ENCODE data around the gene GUCD1. TPM values are rescaled to one million over a fixed set of nuclear protein-coding genes. Genes with fewer than 3 reads are reported as not detected.

The GUCD1 gene
- total and polyA plus RNA-seq, 2 of the 13 experiments (the other 11 are each of a cell fraction or from before 2014, with no cell fraction given): 128 to 245 TPM

- TF ChIP-seq FOXK2 (IDR thresholded peaks at IDR 0.05) (no peak), ZNF329 (CRISPR knock-in tag; IDR thresholded peaks at IDR 0.05; ENCODE audit: low read depth) (no peak)
Measured at GRCh38 chr22:24594569-24595120, 39.7 kb upstream of the GUCD1 start (continued).

- no TSS peak for BruUV-seq (replicated peaks)
- H3K4me2 ChIP-seq (ENCODE audit: low read depth, low read length): peak overlapping the region; percentile 99
- no peaks in the 10 kb centered on the region for H3K9me3 ChIP-seq (ENCODE audit: low read length)
- H3K4me1 ChIP-seq (ENCODE audit: insufficient read depth, low read length): peaks cover 67% of the 10 kb centered on the region
- WGBS (ENCODE audit: low lambda C conversion rate): 2% methylated on average over 7 of the region's 16 CpGs
- ATAC-seq (peak; percentile 74), DNase-seq (ENCODE audit: low spot score) (peak; percentile 78), FAIRE-seq (peak; percentile 80)
- peak overlapping the region; percentile 97 for H3K27ac ChIP-seq (ENCODE audit: extremely low read length, insufficient read depth, low read length)
- H3K36me3 ChIP-seq (replicated peaks in 1 of 2; ENCODE audit: control insufficient read depth in 1 of 2, insufficient read depth in 2 of 2, low read length in 2 of 2): peaks cover 1 to 3% of the 10 kb centered on the region in 2 experiments; a peak in 3 of 5 replicates
- CTCF ChIA-PET (ENCODE audit: low intra/inter-chr PET ratio, low total read pairs): no interaction called here
- peak overlapping the region; percentile 94 for H3K9ac ChIP-seq (ENCODE audit: insufficient read depth, low read depth, low read length)
- H3K4me3 ChIP-seq (replicated peaks in 1 of 3; ENCODE audit: insufficient read depth in 1 of 3, low read depth in 2 of 3, low read length in 3 of 3): peak overlapping the region; percentile 65 to 88 (median 74)
- no peaks in the 10 kb centered on the region for H4K20me1 ChIP-seq (ENCODE audit: insufficient read depth, low read length)
- no peak overlapping the region for H2AFZ ChIP-seq (ENCODE audit: low read length)
- H3K27me3 ChIP-seq (ENCODE audit: control insufficient read depth in 1 of 2, insufficient read depth in 2 of 2, low read length in 2 of 2): no peaks in the 10 kb centered on the region; a peak in 1 of 5 replicates
- POLR2A ChIA-PET: interaction anchor here (0.7 to 5.7 kb wide), 14 partner anchors 9 to 89 kb away, joined by 3 to 76 read pairs (median 6); partner anchors contain the start of genes GGT1, GUCD1 and SNRPD3
- H3K79me2 ChIP-seq (ENCODE audit: insufficient read depth, low read length): peaks cover 10% of the 10 kb centered on the region
- intact Hi-C loops (cut with micrococcal nuclease; ENCODE audit: unreplicated experiment) (no loop called here), in situ Hi-C loops (cut with HindIII; ENCODE audit: extremely low pct_ligation_motif_present, low pct_unique_long_range_greater_than_20kb) (loop anchor here (5.0 kb wide), 1 partner anchor 37 kb away; the partner anchor contains the start of genes GUCD1 and SNRPD3)
- peak; percentile 67; the same call in 1 of the 2 replicates for TF ChIP-seq FOXC1 (CRISPR knock-in tag; IDR thresholded peaks at IDR 0.05; ENCODE audit: borderline replicate concordance)
- TF ChIP-seq ZNF878 (CRISPR knock-in tag; IDR thresholded peaks at IDR 0.05): 0 out of 2 replicates have a peak, but pooled peaks have one; percentile 44
- TF ChIP-seq NR2F6 (IDR thresholded peaks at IDR 0.05): peak; percentile 90
- peak; percentile 91 for TF ChIP-seq NR2F6 (CRISPR knock-in tag; IDR thresholded peaks at IDR 0.05)
- 0 out of 2 replicates have a peak, but pooled peaks have one; percentile 61 for TF ChIP-seq ZFP1 (CRISPR knock-in tag; IDR thresholded peaks at IDR 0.05)
- no peak for TF ChIP-seq ZNF775 (CRISPR knock-in tag; IDR thresholded peaks at IDR 0.05; ENCODE audit: borderline replicate concordance)
- 0 out of 2 replicates have a peak, but pooled peaks have one; percentile 23 for TF ChIP-seq MIER2 (CRISPR knock-in tag; IDR thresholded peaks at IDR 0.05)
- 0 out of 2 replicates have a peak, but pooled peaks have one; percentile 20 for TF ChIP-seq TFE3 (CRISPR knock-in tag; IDR thresholded peaks at IDR 0.05)
- peak; percentile 43; the same call in 1 of the 2 replicates for TF ChIP-seq TBX2 (CRISPR knock-in tag; IDR thresholded peaks at IDR 0.05; ENCODE audit: borderline replicate concordance)
- no peak for TF ChIP-seq NCOA5 (CRISPR knock-in tag; IDR thresholded peaks at IDR 0.05)
- TF ChIP-seq, protein P1, sequence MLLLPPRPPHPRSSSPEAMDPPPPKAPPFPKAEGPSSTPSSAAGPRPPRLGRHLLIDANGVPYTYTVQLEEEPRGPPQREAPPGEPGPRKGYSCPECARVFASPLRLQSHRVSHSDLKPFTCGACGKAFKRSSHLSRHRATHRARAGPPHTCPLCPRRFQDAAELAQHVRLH (CRISPR knock-in tag; IDR thresholded peaks at IDR 0.05; ENCODE audit: borderline replicate concordance, low read depth): 0 out of 2 replicates have a peak, but pooled peaks have one; percentile 57
- TF ChIP-seq ZSCAN20 (CRISPR knock-in tag; IDR thresholded peaks at IDR 0.05; ENCODE audit: borderline replicate concordance): peak; percentile 60; the same call in 1 of the 2 replicates
- TF ChIP-seq, protein P2, sequence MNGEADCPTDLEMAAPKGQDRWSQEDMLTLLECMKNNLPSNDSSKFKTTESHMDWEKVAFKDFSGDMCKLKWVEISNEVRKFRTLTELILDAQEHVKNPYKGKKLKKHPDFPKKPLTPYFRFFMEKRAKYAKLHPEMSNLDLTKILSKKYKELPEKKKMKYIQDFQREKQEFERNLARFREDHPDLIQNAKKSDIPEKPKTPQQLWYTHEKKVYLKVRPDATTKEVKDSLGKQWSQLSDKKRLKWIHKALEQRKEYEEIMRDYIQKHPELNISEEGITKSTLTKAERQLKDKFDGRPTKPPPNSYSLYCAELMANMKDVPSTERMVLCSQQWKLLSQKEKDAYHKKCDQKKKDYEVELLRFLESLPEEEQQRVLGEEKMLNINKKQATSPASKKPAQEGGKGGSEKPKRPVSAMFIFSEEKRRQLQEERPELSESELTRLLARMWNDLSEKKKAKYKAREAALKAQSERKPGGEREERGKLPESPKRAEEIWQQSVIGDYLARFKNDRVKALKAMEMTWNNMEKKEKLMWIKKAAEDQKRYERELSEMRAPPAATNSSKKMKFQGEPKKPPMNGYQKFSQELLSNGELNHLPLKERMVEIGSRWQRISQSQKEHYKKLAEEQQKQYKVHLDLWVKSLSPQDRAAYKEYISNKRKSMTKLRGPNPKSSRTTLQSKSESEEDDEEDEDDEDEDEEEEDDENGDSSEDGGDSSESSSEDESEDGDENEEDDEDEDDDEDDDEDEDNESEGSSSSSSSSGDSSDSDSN (CRISPR knock-in tag; IDR thresholded peaks at IDR 0.05): peak; percentile 38; the same call in 1 of the 2 replicates
- TF ChIP-seq POLR2A (IDR thresholded peaks at IDR 0.05; ENCODE audit: insufficient read depth in 1 of 2, low read depth in 2 of 2, low read length in 2 of 2): peak in 1 of 2 experiments; percentile 27; a peak in 2 of 4 replicates
- TF ChIP-seq ZNF703 (CRISPR knock-in tag; IDR thresholded peaks at IDR 0.05; ENCODE audit: borderline replicate concordance): 0 out of 2 replicates have a peak, but pooled peaks have one; percentile 4
Measured at GRCh38 chr22:24593836-24594568, 39.1 kb upstream of the GUCD1 start.
